Natural killer cell treated with Interleukin-12 subunit alpha and Interleukin-12 subunit beta and Interleukin-15 and Interleukin-18, amount 100 ng/mL, for 72 hours (primary cell): ENCODE measurements around the gene AQP6. TPM values are rescaled to one million over a fixed set of nuclear protein-coding genes. Genes with fewer than 3 reads are reported as not detected.

Experiments
- ATAC-seq, 2 donors: fragments of 150-1000 bp; cut with Tn5 transposase in 1 of 2; sonication (Bioruptor Pico), chemical (Tn5 transposase) in 1 of 2; 2 replicates each; pipeline ENCODE4 v1.10.0; 2021
- DNase-seq: peaks from one replicate; pipeline ENCODE4 v3.0.0; 2022; ENCODE audit warnings: low spot score
- H3K27ac Mint-ChIP-seq, 2 donors: 1 replicate in 1 of 2; 2 replicates in 1 of 2; pipeline ENCODE4 v1.8.0; 2022; ENCODE audit warnings: mixed read lengths in 2 of 2, mild to moderate bottlenecking in 1 of 2, moderate library complexity in 1 of 2
- H3K27me3 Mint-ChIP-seq, 2 donors: 1 replicate in 1 of 2; 2 replicates in 1 of 2; pipeline ENCODE4 v1.8.0; 2022; ENCODE audit warnings: mixed read lengths in 2 of 2
- H3K36me3 Mint-ChIP-seq: one replicate; pipeline ENCODE4 v1.8.0; 2022; ENCODE audit warnings: mixed read lengths
- H3K4me1 Mint-ChIP-seq, 2 donors: 1 replicate in 1 of 2; 2 replicates in 1 of 2; pipeline ENCODE4 v1.8.0; 2022; ENCODE audit warnings: low read depth in 2 of 2, mixed read lengths in 2 of 2, mild to moderate bottlenecking in 1 of 2
- H3K4me3 Mint-ChIP-seq: one replicate; pipeline ENCODE4 v1.8.0; 2022; ENCODE audit warnings: mixed read lengths
- H3K9me3 Mint-ChIP-seq: 2 replicates; pipeline ENCODE4 v1.8.0; 2022; ENCODE audit warnings: mixed read lengths
- total RNA-seq, 2 donors: library from RNA; stranded (reverse); gene quantifications; one replicate each; pipeline ENCODE4 v1.2.3, GENCODE V29; 2022

The AQP6 gene, protein sequence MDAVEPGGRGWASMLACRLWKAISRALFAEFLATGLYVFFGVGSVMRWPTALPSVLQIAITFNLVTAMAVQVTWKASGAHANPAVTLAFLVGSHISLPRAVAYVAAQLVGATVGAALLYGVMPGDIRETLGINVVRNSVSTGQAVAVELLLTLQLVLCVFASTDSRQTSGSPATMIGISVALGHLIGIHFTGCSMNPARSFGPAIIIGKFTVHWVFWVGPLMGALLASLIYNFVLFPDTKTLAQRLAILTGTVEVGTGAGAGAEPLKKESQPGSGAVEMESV
- total RNA-seq, result not detected

DNA sequence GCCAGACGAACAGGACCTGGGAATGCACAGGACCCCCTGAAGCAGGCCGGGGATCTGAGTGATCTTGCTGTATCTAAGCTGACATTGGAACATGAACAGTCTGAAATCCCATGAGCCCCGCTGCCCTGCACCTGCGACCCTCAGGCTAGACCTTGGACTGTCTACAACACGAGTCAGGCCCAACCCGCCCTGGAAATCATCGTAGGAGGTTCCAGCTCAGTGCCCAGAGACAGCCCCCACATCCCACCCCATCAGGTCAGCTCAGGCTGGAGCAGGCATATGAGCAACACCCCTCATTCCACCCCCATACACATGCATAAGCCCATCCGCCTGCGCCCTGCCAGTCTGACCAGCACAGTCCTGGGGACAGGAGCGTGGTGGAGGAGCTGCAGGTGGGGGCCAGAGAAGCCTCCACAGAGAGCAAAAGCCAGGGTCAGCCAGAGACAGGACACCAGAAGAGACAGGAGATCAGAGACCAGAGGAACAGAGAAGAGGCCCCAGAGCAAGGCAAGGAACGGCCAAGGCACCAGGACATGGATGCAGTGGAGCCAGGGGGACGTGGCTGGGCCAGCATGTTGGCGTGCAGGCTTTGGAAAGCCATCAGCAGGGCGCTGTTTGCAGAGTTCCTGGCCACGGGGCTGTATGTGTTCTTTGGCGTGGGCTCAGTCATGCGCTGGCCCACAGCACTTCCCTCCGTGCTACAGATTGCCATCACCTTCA, at the start of gene AQP6:
Gene AQP6 (plus strand): TSS at position 307 of the 720 bp plus-strand sequence. CDS start 227 bp downstream, at position 534.
- Mint-ChIP-seq H3K4me3 (no peak within 1 kb of the TSS), H3K36me3 (no peaks in the 10 kb centered on the region), H3K4me1 (no peaks in the 10 kb centered on the region), H3K27me3 (peaks cover 0 to 3% of the 10 kb centered on the region in 2 donors), H3K27ac (no peak within 1 kb of the TSS), H3K9me3 (no peaks in the 10 kb centered on the region)
- DNase-seq (no peak), ATAC-seq (no peak)

DNA sequence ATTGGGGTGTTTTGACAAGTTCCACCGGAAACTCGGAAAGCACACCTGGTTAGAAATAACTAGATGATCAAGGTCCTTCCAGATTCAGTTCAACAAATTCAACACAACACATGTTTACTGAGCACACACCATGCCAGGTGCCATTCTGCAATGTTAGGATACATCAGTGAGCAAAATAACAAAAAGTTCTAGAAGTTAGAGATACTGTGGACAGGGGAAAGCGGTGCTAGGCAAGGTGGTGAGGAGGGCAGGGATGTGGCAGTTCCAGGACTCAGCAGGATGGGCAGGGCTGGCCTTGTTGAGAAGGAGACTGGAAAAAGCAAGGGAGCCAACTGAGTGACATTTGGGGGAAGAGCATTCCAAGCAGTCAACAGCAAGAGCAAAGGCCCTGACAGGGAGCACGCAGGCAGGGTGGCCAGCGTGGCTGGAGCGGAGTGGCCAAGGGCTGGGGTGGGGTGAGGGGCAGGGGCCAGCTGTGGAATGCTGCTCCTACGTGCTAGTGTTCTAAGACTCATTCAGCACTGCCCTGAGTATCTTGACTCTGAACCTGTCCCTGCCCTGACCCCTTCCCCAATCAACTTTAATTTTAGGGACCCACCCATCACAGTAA, 49.6 kb upstream of the AQP6 start:
- Mint-ChIP-seq H3K4me3 (no peak overlapping the region), H3K4me1 (no peaks in the 10 kb centered on the region)
- no peak for ATAC-seq

GRCh38 chr12:49923880-49924556, 48.7 kb upstream of the AQP6 start:
- Mint-ChIP-seq H3K27me3 (peaks cover 0 to 15% of the 10 kb centered on the region in 2 donors), H3K4me1 (no peaks in the 10 kb centered on the region), H3K9me3 (no peaks in the 10 kb centered on the region), H3K4me3 (no peak overlapping the region), H3K27ac (no peak overlapping the region), H3K36me3 (no peaks in the 10 kb centered on the region)
- no peak for DNase-seq
- ATAC-seq, result no peak

More for the DNA sequence above, 49.6 kb upstream of the AQP6 start:
- no peak overlapping the region for H3K27ac Mint-ChIP-seq
- H3K9me3 Mint-ChIP-seq, result no peaks in the 10 kb centered on the region
- peaks cover 0 to 15% of the 10 kb centered on the region in 2 donors for H3K27me3 Mint-ChIP-seq
- no peak for DNase-seq
- no peaks in the 10 kb centered on the region for H3K36me3 Mint-ChIP-seq

GRCh38 chr12:49924628-49925246, 48.0 kb upstream of the AQP6 start:
- Mint-ChIP-seq H3K27me3 (peaks cover 3 to 22% of the 10 kb centered on the region in 2 donors), H3K36me3 (no peaks in the 10 kb centered on the region), H3K9me3 (no peaks in the 10 kb centered on the region), H3K27ac (no peak overlapping the region), H3K4me3 (no peak overlapping the region), H3K4me1 (no peaks in the 10 kb centered on the region)
- no peak for DNase-seq
- ATAC-seq, result no peak

- no peak overlapping the region for H3K4me3 Mint-ChIP-seq
- H3K27me3 Mint-ChIP-seq, result peaks cover 5 to 26% of the 10 kb centered on the region in 2 donors
Observed at GRCh38 chr12:49925433-49926204, 47.1 kb upstream of the AQP6 start.

GRCh38 chr12:49928471-49928870, 44.3 kb upstream of the AQP6 start:
- Mint-ChIP-seq H3K4me1 (no peaks in the 10 kb centered on the region), H3K4me3 (no peak overlapping the region), H3K9me3 (no peaks in the 10 kb centered on the region), H3K36me3 (no peaks in the 10 kb centered on the region), H3K27ac (no peak overlapping the region), H3K27me3 (peaks cover 5 to 10% of the 10 kb centered on the region in 2 donors)
- DNase-seq, result no peak
- ATAC-seq, result no peak

More at GRCh38 chr12:49925433-49926204, 47.1 kb upstream of the AQP6 start:
- peak in 1 of 2 donors; percentile 11 for ATAC-seq
- DNase-seq, result no peak
- Mint-ChIP-seq H3K4me1 (no peaks in the 10 kb centered on the region), H3K27ac (no peak overlapping the region), H3K9me3 (no peaks in the 10 kb centered on the region), H3K36me3 (no peaks in the 10 kb centered on the region)

- Mint-ChIP-seq H3K4me3 (no peak overlapping the region), H3K9me3 (no peaks in the 10 kb centered on the region), H3K4me1 (no peaks in the 10 kb centered on the region), H3K36me3 (no peaks in the 10 kb centered on the region), H3K27me3 (peaks cover 7 to 14% of the 10 kb centered on the region in 2 donors), H3K27ac (no peak overlapping the region)
- ATAC-seq (no peak), DNase-seq (no peak)
Observed at GRCh38 chr12:49929581-49929980, 43.2 kb upstream of the AQP6 start.

- Mint-ChIP-seq H3K9me3 (no peaks in the 10 kb centered on the region), H3K36me3 (no peaks in the 10 kb centered on the region), H3K27me3 (peaks cover 11 to 25% of the 10 kb centered on the region in 2 donors), H3K27ac (no peak overlapping the region), H3K4me3 (no peak overlapping the region), H3K4me1 (no peaks in the 10 kb centered on the region)
- ATAC-seq (no peak), DNase-seq (no peak)
Observed at GRCh38 chr12:49930515-49931288, 42.0 kb upstream of the AQP6 start.

DNA sequence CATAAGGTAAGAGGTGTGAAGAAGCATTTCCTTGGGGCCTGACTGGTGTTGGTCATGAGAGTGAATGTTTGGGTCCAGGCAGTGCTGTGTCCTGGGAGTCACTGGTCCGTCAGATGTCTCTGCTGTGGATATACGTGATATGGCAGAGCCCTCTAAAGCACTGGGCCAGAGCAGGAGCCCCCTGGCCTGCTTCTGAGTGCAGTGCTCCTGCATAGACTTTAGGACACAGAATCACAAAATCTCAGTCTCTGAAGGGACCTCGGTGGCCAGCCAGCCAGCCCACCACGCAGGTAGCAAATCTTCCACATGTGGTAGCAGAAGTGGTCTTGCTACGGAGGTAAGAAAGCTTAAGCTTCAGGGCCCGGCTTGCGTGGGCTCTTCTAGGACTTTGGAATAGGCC, 40.7 kb upstream of the AQP6 start:
- no peaks in the 10 kb centered on the region for H3K9me3 Mint-ChIP-seq
- H3K27ac Mint-ChIP-seq, result no peak overlapping the region
- ATAC-seq (no peak), DNase-seq (no peak)
- no peak overlapping the region for H3K4me3 Mint-ChIP-seq
- no peaks in the 10 kb centered on the region for H3K4me1 Mint-ChIP-seq
- H3K27me3 Mint-ChIP-seq, result peaks cover 12 to 29% of the 10 kb centered on the region in 2 donors
- no peaks in the 10 kb centered on the region for H3K36me3 Mint-ChIP-seq

- no peak for DNase-seq
- no peak for ATAC-seq
- Mint-ChIP-seq H3K27ac (no peak overlapping the region), H3K27me3 (peaks cover 12 to 29% of the 10 kb centered on the region in 2 donors), H3K36me3 (no peaks in the 10 kb centered on the region), H3K4me3 (no peak overlapping the region), H3K9me3 (no peaks in the 10 kb centered on the region), H3K4me1 (no peaks in the 10 kb centered on the region)
Observed at GRCh38 chr12:49932533-49933130, 40.1 kb upstream of the AQP6 start.

DNA sequence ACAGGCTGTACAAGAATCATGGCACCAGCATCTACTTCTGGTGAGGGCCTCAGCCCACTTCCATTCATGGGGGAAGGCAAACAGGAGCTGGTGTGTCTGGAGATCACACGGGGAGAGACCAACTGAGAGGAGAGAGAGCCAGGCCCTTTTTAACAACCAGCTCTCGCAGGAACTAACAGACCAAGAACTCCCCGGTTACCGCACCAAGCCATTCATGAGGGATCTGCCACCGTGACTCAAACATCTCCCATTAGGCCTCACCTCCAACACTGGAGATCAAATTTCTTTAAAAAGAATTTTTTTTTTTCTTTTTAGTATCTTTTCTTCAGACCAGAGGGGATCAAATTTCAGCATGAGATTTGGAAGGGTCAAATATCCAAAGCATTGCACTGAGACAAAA, 39.0 kb upstream of the AQP6 start:
- Mint-ChIP-seq H3K4me1 (no peaks in the 10 kb centered on the region), H3K36me3 (no peaks in the 10 kb centered on the region), H3K4me3 (no peak overlapping the region), H3K27ac (no peak overlapping the region), H3K27me3 (peaks cover 12 to 29% of the 10 kb centered on the region in 2 donors), H3K9me3 (no peaks in the 10 kb centered on the region)
- ATAC-seq, result no peak
- DNase-seq, result no peak

GRCh38 chr12:49934505-49934904, 38.2 kb upstream of the AQP6 start:
- H3K4me3 Mint-ChIP-seq, result no peak overlapping the region
- H3K36me3 Mint-ChIP-seq, result no peaks in the 10 kb centered on the region

More at GRCh38 chr12:49934505-49934904, 38.2 kb upstream of the AQP6 start:
- no peak for DNase-seq
- H3K27ac Mint-ChIP-seq, result no peak overlapping the region
- H3K27me3 Mint-ChIP-seq, result peaks cover 10 to 24% of the 10 kb centered on the region in 2 donors
- no peaks in the 10 kb centered on the region for H3K4me1 Mint-ChIP-seq
- H3K9me3 Mint-ChIP-seq, result no peaks in the 10 kb centered on the region
- ATAC-seq, result no peak
